SK-N-SH (cell line): ENCODE measurements around the gene KRT13. TPM values are rescaled to one million over a fixed set of nuclear protein-coding genes. Genes with fewer than 3 reads are reported as not detected.

Experiments used
- CTCF ChIA-PET: fragments of 300-600, 350-600 bp; formaldehyde crosslinking; extraction: SDS; loops from one replicate; lab custom pipeline; 2021; lab: Yijun Ruan, JAX
- POLR2A ChIA-PET: fragments of 350-600 bp; sonication (Branson Sonifier 250); formaldehyde crosslinking; extraction: SDS; loops from one replicate; lab custom pipeline; 2020; ENCODE audit warnings: antibody characterized with exemption, inconsistent platforms; lab: Yijun Ruan, JAX
- DNase-seq: peaks from one replicate; pipeline ENCODE4 v3.0.0; 2012
- H2AFZ ChIP-seq: fragments of 200-600 bp; sonication (generic); 2 replicates; pipeline ENCODE4 v1.8.1; 2016; ENCODE audit warnings: antibody characterized with exemption, mild to moderate bottlenecking, low read depth
- H3F3A ChIP-seq: fragments of 200-600 bp; sonication (generic); replicated peaks from 2 replicates; pipeline ENCODE3; 2016; ENCODE audit warnings: antibody characterized with exemption, mild to moderate bottlenecking; ENCODE audit not compliant: insufficient read depth
- H3K27ac ChIP-seq, 2 experiments: fragments of 200-500 bp in 1 of 2; fragments of 200-600 bp in 1 of 2; sonication (Bioruptor generic) in 1 of 2; sonication (generic), shearing (Covaris generic) in 1 of 2; 2 replicates each; pipeline versions ENCODE4 v1.5.1 to v1.6.1; 2014 to 2016; ENCODE audit warnings: low read depth in 2 of 2, inconsistent platforms in 1 of 2, low read length in 1 of 2, mild to moderate bottlenecking in 1 of 2, mixed read lengths in 1 of 2
- H3K27me3 ChIP-seq: fragments of 200-600 bp; sonication (generic), shearing (Covaris generic); 2 replicates; pipeline ENCODE4 v1.6.1; 2016; ENCODE audit warnings: mixed run types; ENCODE audit not compliant: insufficient read depth
- H3K36me3 ChIP-seq, 2 experiments: fragments of 200-500 bp in 1 of 2; fragments of 200-600 bp in 1 of 2; sonication (Bioruptor generic) in 1 of 2; sonication (generic) in 1 of 2; replicated peaks in 1 of 2; 2 replicates each; pipeline versions ENCODE3 to v1.5.1; 2014 to 2016; ENCODE audit warnings: low read length in 1 of 2, mild to moderate bottlenecking in 1 of 2; ENCODE audit not compliant: insufficient read depth in 2 of 2, control insufficient read depth in 1 of 2
- H3K4me1 ChIP-seq, 2 experiments: fragments of 200-500 bp in 1 of 2; fragments of 200-600 bp in 1 of 2; sonication (Bioruptor generic) in 1 of 2; sonication (generic), shearing (Covaris generic) in 1 of 2; 2 replicates each; pipeline versions ENCODE4 v1.5.1 to v1.6.1; 2014 to 2016; ENCODE audit warnings: low read depth in 1 of 2, low read length in 1 of 2, mixed run types in 1 of 2; ENCODE audit not compliant: insufficient read depth in 2 of 2, control insufficient read depth in 1 of 2
- H3K4me2 ChIP-seq: fragments of 200-600 bp; sonication (generic), shearing (Covaris generic); 2 replicates; pipeline ENCODE4 v1.6.1; 2017; ENCODE audit warnings: mixed run types
- H3K4me3 ChIP-seq, 2 experiments: fragments of 200-500 bp in 1 of 2; fragments of 200-600 bp in 1 of 2; sonication (Bioruptor generic) in 1 of 2; sonication (generic), shearing (Covaris generic) in 1 of 2; 2 replicates each; pipeline versions ENCODE4 v1.5.1 to v1.8.1; 2014 to 2016; ENCODE audit warnings: low read depth in 2 of 2, inconsistent platforms in 1 of 2, low read length in 1 of 2, mild to moderate bottlenecking in 1 of 2, mixed read lengths in 1 of 2, moderate library complexity in 1 of 2
- H3K79me2 ChIP-seq: fragments of 200-600 bp; sonication (generic); 2 replicates; pipeline ENCODE4 v1.8.1; 2017; ENCODE audit warnings: mild to moderate bottlenecking; ENCODE audit not compliant: insufficient read depth
- H3K9ac ChIP-seq: fragments of 200-600 bp; sonication (generic); 2 replicates; pipeline ENCODE4 v1.6.1; 2017; ENCODE audit warnings: mixed run types
- H3K9me2 ChIP-seq: fragments of 200-600 bp; sonication (generic); 2 replicates; pipeline ENCODE4 v1.6.1; 2017; ENCODE audit warnings: mixed run types
- H3K9me3 ChIP-seq: fragments of 200-600 bp; sonication (generic); 2 replicates; pipeline ENCODE4 v1.6.1; 2017; ENCODE audit warnings: mixed run types, mild to moderate bottlenecking, moderate library complexity
- H4K20me1 ChIP-seq: fragments of 200-600 bp; sonication (generic); 2 replicates; pipeline ENCODE4 v1.6.1; 2017; ENCODE audit warnings: mild to moderate bottlenecking, mixed run types; ENCODE audit not compliant: insufficient read depth
- EP300 ChIP-seq, 2 experiments: IDR thresholded peaks; 2 replicates each; pipeline versions ENCODE4 v1.4.0 to v1.6.1; 2012; ENCODE audit warnings: borderline replicate concordance in 1 of 2, low read depth in 1 of 2, low read length in 1 of 2
- EZH2phosphoT487 ChIP-seq: fragments of 200-600 bp; sonication (generic); IDR thresholded peaks from 2 replicates; pipeline ENCODE4 v1.6.1; 2017; ENCODE audit warnings: low read depth, mixed run types, mild to moderate bottlenecking, antibody characterized with exemption, moderate library complexity, borderline replicate concordance
- FOSL2 ChIP-seq: IDR thresholded peaks from 2 replicates; pipeline ENCODE4 v1.4.0; 2012; ENCODE audit warnings: low read depth, mild to moderate bottlenecking, moderate library complexity, borderline replicate concordance
- FOXJ3 ChIP-seq: sonication (generic); formaldehyde crosslinking; IDR thresholded peaks from 2 replicates; pipeline ENCODE4 v1.5.1; 2020; ENCODE audit warnings: mild to moderate bottlenecking, missing genetic modification reagents
- FOXM1 ChIP-seq: IDR thresholded peaks from 2 replicates; pipeline ENCODE4 v1.4.0; 2012; ENCODE audit warnings: low read depth, mild to moderate bottlenecking
- GABPA ChIP-seq: IDR thresholded peaks from 2 replicates; pipeline ENCODE4 v1.4.0; 2012; ENCODE audit warnings: low read depth, mild to moderate bottlenecking
- JUND ChIP-seq: IDR thresholded peaks from 2 replicates; pipeline ENCODE4 v1.4.0; 2012
- MEF2A ChIP-seq: IDR thresholded peaks from 2 replicates; pipeline ENCODE4 v1.4.0; 2012; ENCODE audit warnings: low read depth, borderline replicate concordance
- MXI1 ChIP-seq: IDR thresholded peaks from 2 replicates; pipeline ENCODE4 v1.6.1; 2012; ENCODE audit warnings: mild to moderate bottlenecking, low read depth, low read length, improper control_type of control experiment
- NFIC ChIP-seq: IDR thresholded peaks from 2 replicates; pipeline ENCODE4 v1.4.0; 2012; ENCODE audit warnings: borderline replicate concordance
- NRF1 ChIP-seq: IDR thresholded peaks from 2 replicates; pipeline ENCODE4 v1.6.1; 2012; ENCODE audit warnings: low read depth, mild to moderate bottlenecking, low read length
- POLR2AphosphoS5 ChIP-seq: IDR thresholded peaks from 2 replicates; pipeline ENCODE4 v1.6.1; 2012; ENCODE audit warnings: low read depth, low read length
- RAD21 ChIP-seq: IDR thresholded peaks from 2 replicates; pipeline ENCODE4 v1.6.1; 2012; ENCODE audit warnings: mild to moderate bottlenecking, low read length
- RCOR1 ChIP-seq: fragments of 150-350 bp; IDR thresholded peaks from 2 replicates; pipeline ENCODE4 v1.6.1; 2017; ENCODE audit warnings: antibody characterized with exemption, low read length
- RFX5 ChIP-seq: IDR thresholded peaks from 2 replicates; pipeline ENCODE4 v1.6.1; 2012; ENCODE audit warnings: mild to moderate bottlenecking, improper control_type of control experiment, low read length
- SMC3 ChIP-seq: IDR thresholded peaks from 2 replicates; pipeline ENCODE4 v1.6.1; 2012; ENCODE audit warnings: low read depth, low read length, improper control_type of control experiment
- TAF1 ChIP-seq: IDR thresholded peaks from 2 replicates; pipeline ENCODE4 v1.6.1; 2012; ENCODE audit warnings: low read depth, mild to moderate bottlenecking, low read length, moderate library complexity, borderline replicate concordance
- TCF12 ChIP-seq: IDR thresholded peaks from 2 replicates; pipeline ENCODE4 v1.4.0; 2012
- YY1 ChIP-seq: IDR thresholded peaks from 2 replicates; pipeline ENCODE4 v1.4.0; 2012; ENCODE audit warnings: low read depth, mild to moderate bottlenecking
- WGBS: methylation state at CpG from one replicate; pipeline ENCODE4 v1.1.6; 2017; ENCODE audit warnings: low lambda C conversion rate; 5-methylcytosine and 5-hydroxymethylcytosine counted together
- polyA plus RNA-seq, 3 experiments: library from polyadenylated mRNA; depleted of rRNA; stranded (reverse); fragments of >200 nt; gene quantifications; 2 replicates each; pipeline ENCODE4 v1.2.3, GENCODE V29; 2012
- TF ChIP-seq, protein P1 (sequence below): IDR thresholded peaks from 2 replicates; pipeline ENCODE4 v1.6.1; 2012; ENCODE audit warnings: mild to moderate bottlenecking, low read depth, low read length, moderate library complexity
- TF ChIP-seq, protein P2 (sequence below): IDR thresholded peaks from 2 replicates; pipeline ENCODE4; 2012
- TF ChIP-seq, protein P3 (sequence below): fragments of 150-350 bp; IDR thresholded peaks from 2 replicates; pipeline ENCODE4 v1.6.1; 2017; ENCODE audit warnings: antibody characterized with exemption, low read length, low read depth, borderline replicate concordance
- TF ChIP-seq, protein P4 (sequence below): IDR thresholded peaks from 2 replicates; pipeline ENCODE4 v1.4.0; 2012; ENCODE audit warnings: low read depth

The KRT13 gene
- polyA plus RNA-seq, 1 of the 3 experiments (the other 2 are of a cell fraction) = 0.39 TPM

DNA sequence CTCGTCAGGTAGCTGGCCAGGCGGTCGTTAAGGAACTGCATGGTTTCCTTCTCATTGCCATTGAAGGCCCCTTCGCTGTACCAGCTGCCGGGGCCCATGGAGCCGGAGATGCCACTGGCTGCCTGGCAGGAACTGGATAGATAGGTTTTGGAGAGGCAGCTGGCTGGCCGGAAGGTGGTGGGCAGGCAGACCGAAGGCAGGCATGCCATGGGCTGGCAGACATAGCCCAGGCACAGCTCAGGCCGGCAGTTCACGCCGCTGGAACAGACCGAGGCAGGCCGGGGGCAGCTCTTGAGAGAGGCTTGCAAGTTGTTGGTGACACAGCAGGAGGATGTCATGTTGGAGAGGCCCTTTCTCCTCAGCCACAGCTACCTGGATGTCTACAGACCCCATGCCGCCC is 38.4 kb downstream of the KRT13 start, which contains the start of gene KRT32 (continued):
- TF ChIP-seq MXI1 (no peak), RFX5 (no peak), RAD21 (no peak), SMC3 (no peak), FOSL2 (no peak), EZH2phosphoT487 (no peak), YY1 (no peak), TCF12 (no peak)
- TF ChIP-seq, protein P1, sequence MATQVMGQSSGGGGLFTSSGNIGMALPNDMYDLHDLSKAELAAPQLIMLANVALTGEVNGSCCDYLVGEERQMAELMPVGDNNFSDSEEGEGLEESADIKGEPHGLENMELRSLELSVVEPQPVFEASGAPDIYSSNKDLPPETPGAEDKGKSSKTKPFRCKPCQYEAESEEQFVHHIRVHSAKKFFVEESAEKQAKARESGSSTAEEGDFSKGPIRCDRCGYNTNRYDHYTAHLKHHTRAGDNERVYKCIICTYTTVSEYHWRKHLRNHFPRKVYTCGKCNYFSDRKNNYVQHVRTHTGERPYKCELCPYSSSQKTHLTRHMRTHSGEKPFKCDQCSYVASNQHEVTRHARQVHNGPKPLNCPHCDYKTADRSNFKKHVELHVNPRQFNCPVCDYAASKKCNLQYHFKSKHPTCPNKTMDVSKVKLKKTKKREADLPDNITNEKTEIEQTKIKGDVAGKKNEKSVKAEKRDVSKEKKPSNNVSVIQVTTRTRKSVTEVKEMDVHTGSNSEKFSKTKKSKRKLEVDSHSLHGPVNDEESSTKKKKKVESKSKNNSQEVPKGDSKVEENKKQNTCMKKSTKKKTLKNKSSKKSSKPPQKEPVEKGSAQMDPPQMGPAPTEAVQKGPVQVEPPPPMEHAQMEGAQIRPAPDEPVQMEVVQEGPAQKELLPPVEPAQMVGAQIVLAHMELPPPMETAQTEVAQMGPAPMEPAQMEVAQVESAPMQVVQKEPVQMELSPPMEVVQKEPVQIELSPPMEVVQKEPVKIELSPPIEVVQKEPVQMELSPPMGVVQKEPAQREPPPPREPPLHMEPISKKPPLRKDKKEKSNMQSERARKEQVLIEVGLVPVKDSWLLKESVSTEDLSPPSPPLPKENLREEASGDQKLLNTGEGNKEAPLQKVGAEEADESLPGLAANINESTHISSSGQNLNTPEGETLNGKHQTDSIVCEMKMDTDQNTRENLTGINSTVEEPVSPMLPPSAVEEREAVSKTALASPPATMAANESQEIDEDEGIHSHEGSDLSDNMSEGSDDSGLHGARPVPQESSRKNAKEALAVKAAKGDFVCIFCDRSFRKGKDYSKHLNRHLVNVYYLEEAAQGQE = no peak
- TF ChIP-seq, protein P2, sequence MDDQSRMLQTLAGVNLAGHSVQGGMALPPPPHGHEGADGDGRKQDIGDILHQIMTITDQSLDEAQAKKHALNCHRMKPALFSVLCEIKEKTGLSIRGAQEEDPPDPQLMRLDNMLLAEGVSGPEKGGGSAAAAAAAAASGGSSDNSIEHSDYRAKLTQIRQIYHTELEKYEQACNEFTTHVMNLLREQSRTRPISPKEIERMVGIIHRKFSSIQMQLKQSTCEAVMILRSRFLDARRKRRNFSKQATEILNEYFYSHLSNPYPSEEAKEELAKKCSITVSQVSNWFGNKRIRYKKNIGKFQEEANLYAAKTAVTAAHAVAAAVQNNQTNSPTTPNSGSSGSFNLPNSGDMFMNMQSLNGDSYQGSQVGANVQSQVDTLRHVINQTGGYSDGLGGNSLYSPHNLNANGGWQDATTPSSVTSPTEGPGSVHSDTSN = no peak
- TF ChIP-seq, all 33 proteins: peak for 0

DNA sequence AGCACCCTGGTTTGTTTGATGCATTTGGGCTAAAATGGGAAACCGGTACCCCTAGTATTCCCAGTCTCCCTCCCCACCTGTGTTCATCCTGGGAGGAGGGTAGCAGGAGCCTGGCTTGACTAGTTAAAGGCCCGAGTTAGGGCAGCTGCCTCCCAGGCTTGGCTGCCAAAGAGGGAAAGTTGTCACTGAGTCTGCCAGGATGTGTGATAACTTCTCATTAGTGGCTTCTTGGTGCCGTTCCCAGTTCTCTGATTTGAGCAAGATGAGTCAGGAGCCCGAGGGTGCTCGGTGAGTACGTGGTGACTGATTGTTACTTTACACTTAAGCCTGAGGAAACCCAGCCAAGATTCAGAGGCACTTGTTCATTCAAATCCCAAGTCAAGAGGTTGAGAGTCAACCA is 40.7 kb downstream of the KRT13 start:
- Histone ChIP-seq H3K36me3 (no peaks in the 10 kb centered on the region), H3K4me2 (peak overlapping the region; percentile 41; the same call in 1 of the 2 replicates), H3K9ac (no peak overlapping the region), H3K4me1 (peaks cover 11 to 17% of the 10 kb centered on the region in 2 experiments; a peak in 2 of 4 replicates), H3K9me2 (no peaks in the 10 kb centered on the region), H3K27ac (no peak overlapping the region), H3K4me3 (no peak overlapping the region), H3K9me3 (no peaks in the 10 kb centered on the region), H2AFZ (no peak overlapping the region), H3K79me2 (no peaks in the 10 kb centered on the region), H3F3A (no peaks in the 10 kb centered on the region), H4K20me1 (no peaks in the 10 kb centered on the region), H3K27me3 (no peaks in the 10 kb centered on the region)
- CTCF ChIA-PET = interaction anchor here (1.2 kb wide), 1 partner anchor 84 kb away, joined by 7 read pairs; no protein-coding TSS in a partner anchor
- POLR2A ChIA-PET = no interaction called here
- 14% methylated on average over 5 of the region's 6 CpGs for WGBS
- no peak for DNase-seq
- TF ChIP-seq NRF1 (no peak), JUND (peak; percentile 18; the same call in 1 of the 2 replicates), FOXJ3 (no peak), MEF2A (no peak), TAF1 (no peak), TCF12 (peak; percentile 36; the same call in 1 of the 2 replicates), NFIC (peak; percentile 65), FOXM1 (no peak), FOSL2 (peak; percentile 62; the same call in 1 of the 2 replicates), GABPA (no peak), RAD21 (no peak), YY1 (no peak), EP300 (IDR thresholded peaks at IDR 0.05; ENCODE audit: borderline replicate concordance in 1 of 2, low read depth in 1 of 2, low read length in 1 of 2) (0 out of 4 replicates have a peak, but pooled peaks of 1 of the 2 experiments have one; percentile 33), RCOR1 (no peak), POLR2AphosphoS5 (no peak)
- TF ChIP-seq, protein P1 = no peak
- TF ChIP-seq, protein P3, sequence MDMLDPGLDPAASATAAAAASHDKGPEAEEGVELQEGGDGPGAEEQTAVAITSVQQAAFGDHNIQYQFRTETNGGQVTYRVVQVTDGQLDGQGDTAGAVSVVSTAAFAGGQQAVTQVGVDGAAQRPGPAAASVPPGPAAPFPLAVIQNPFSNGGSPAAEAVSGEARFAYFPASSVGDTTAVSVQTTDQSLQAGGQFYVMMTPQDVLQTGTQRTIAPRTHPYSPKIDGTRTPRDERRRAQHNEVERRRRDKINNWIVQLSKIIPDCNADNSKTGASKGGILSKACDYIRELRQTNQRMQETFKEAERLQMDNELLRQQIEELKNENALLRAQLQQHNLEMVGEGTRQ = no peak
- TF ChIP-seq, protein P4, sequence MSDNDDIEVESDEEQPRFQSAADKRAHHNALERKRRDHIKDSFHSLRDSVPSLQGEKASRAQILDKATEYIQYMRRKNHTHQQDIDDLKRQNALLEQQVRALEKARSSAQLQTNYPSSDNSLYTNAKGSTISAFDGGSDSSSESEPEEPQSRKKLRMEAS = no peak
